GM23338 (cell line): ENCODE data around the gene GPRC5C. TPM values are rescaled to one million over a fixed set of nuclear protein-coding genes. Genes with fewer than 3 reads are reported as not detected.

ENCODE experiments used
- ATAC-seq: fragments of 200-7000 bp; cut with Tn5 transposase; 3 replicates; pipeline ENCODE4 v1.9.1; 2020
- DNase-seq: peaks from one replicate; pipeline ENCODE4 v3.0.0-alpha.2; 2015; ENCODE audit warnings: low spot score
- H2AFZ ChIP-seq: fragments of 200-600 bp; sonication (generic); 2 replicates; pipeline ENCODE4 v1.8.0; 2016; ENCODE audit warnings: antibody characterized with exemption, mild to moderate bottlenecking, moderate library complexity
- H3F3A ChIP-seq: fragments of 200-600 bp; sonication (generic); replicated peaks from 2 replicates; pipeline ENCODE4 v1.8.0; 2017; ENCODE audit warnings: antibody characterized with exemption, mixed run types, low read depth
- H3K27ac ChIP-seq: fragments of 200-600 bp; sonication (generic); 2 replicates; pipeline ENCODE4 v1.6.1; 2016; ENCODE audit warnings: low read depth
- H3K27me3 ChIP-seq: fragments of 200-600 bp; sonication (generic); 2 replicates; pipeline ENCODE4 v1.8.0; 2016; ENCODE audit warnings: mild to moderate bottlenecking, mixed run types, moderate library complexity; ENCODE audit not compliant: insufficient read depth
- H3K36me3 ChIP-seq: fragments of 200-600 bp; sonication (generic); 2 replicates; pipeline ENCODE4 v1.8.0; 2016; ENCODE audit warnings: mild to moderate bottlenecking; ENCODE audit not compliant: insufficient read depth
- H3K4me1 ChIP-seq: fragments of 200-600 bp; sonication (generic); 2 replicates; pipeline ENCODE4 v1.8.0; 2016; ENCODE audit warnings: mild to moderate bottlenecking, moderate library complexity; ENCODE audit not compliant: insufficient read depth
- H3K4me2 ChIP-seq: fragments of 200-600 bp; sonication (generic); 2 replicates; pipeline ENCODE4 v1.7.1; 2017; ENCODE audit warnings: mixed run types
- H3K4me3 ChIP-seq: fragments of 200-600 bp; sonication (generic); 2 replicates; pipeline ENCODE4 v1.6.1; 2016; ENCODE audit warnings: mixed run types
- H3K79me2 ChIP-seq: fragments of 200-600 bp; sonication (generic); replicated peaks from 2 replicates; pipeline ENCODE4 v1.8.0; 2017; ENCODE audit warnings: mild to moderate bottlenecking; ENCODE audit not compliant: insufficient read depth
- H3K9me2 ChIP-seq: fragments of 200-600 bp; sonication (generic); 2 replicates; pipeline ENCODE4 v1.8.0; 2017; ENCODE audit not compliant: insufficient read depth
- H4K20me1 ChIP-seq: fragments of 200-600 bp; sonication (generic); replicated peaks from 2 replicates; pipeline ENCODE4 v1.8.0; 2017; ENCODE audit warnings: mild to moderate bottlenecking; ENCODE audit not compliant: insufficient read depth
- H3K27ac Mint-ChIP-seq: 2 replicates; pipeline ENCODE4 v1.8.0; 2020; ENCODE audit warnings: inconsistent platforms, mild to moderate bottlenecking, moderate library complexity, mixed read lengths
- H3K27me3 Mint-ChIP-seq: 3 replicates; pipeline ENCODE4 v1.8.0; 2022; ENCODE audit warnings: low read depth, mild to moderate bottlenecking, moderate library complexity, mixed read lengths, inconsistent platforms; ENCODE audit not compliant: insufficient read depth, poor library complexity
- H3K36me3 Mint-ChIP-seq: 3 replicates; pipeline ENCODE4 v1.8.0; 2021; ENCODE audit warnings: low read depth, mild to moderate bottlenecking, inconsistent platforms, moderate library complexity, mixed read lengths
- H3K4me1 Mint-ChIP-seq: 3 replicates; pipeline ENCODE4 v1.8.0; 2020; ENCODE audit warnings: mild to moderate bottlenecking, inconsistent platforms, mixed read lengths
- H3K4me3 Mint-ChIP-seq: 3 replicates; pipeline ENCODE4 v1.8.0; 2021; ENCODE audit warnings: moderate library complexity, mild to moderate bottlenecking, inconsistent platforms, mixed read lengths
- H3K9me3 Mint-ChIP-seq: 3 replicates; pipeline ENCODE4 v1.8.0; 2020; ENCODE audit warnings: moderate library complexity, mild to moderate bottlenecking, inconsistent platforms, mixed read lengths
- CREB1 ChIP-seq: fragments of 250-450 bp; sonication (Bioruptor Pico); IDR thresholded peaks from 2 replicates; pipeline ENCODE4 v1.5.0; 2020; ENCODE audit warnings: low read depth, mild to moderate bottlenecking, moderate library complexity
- CTCF ChIP-seq, 2 experiments: fragments of 200-600 bp in 1 of 2; sonication (generic) in 1 of 2; conservative IDR thresholded peaks; 2 replicates each; pipeline versions ENCODE4 v1.5.1 to v1.6.1; 2016 to 2017; ENCODE audit warnings: antibody characterized with exemption in 2 of 2, low read depth in 2 of 2, mild to moderate bottlenecking in 2 of 2, moderate library complexity in 1 of 2
- ETS1 ChIP-seq: IDR thresholded peaks from 2 replicates; pipeline ENCODE4 v1.6.1; 2016; ENCODE audit warnings: antibody characterized with exemption
- JUNB ChIP-seq: IDR thresholded peaks from one replicate; pipeline ENCODE4 v1.6.1; 2016; ENCODE audit warnings: antibody characterized with exemption; ENCODE audit not compliant: unreplicated experiment
- NANOG ChIP-seq: IDR thresholded peaks from 2 replicates; pipeline ENCODE4 v1.6.1; 2016; ENCODE audit warnings: antibody characterized with exemption, borderline replicate concordance
- REST ChIP-seq: IDR thresholded peaks from one replicate; pipeline ENCODE4 v1.6.1; 2018; ENCODE audit warnings: antibody characterized with exemption; ENCODE audit not compliant: unreplicated experiment
- ZNF462 ChIP-seq: fragments of 250-450 bp; sonication (Bioruptor Pico); IDR thresholded peaks from 2 replicates; pipeline ENCODE4 v1.5.0; 2020; ENCODE audit warnings: mild to moderate bottlenecking, moderate library complexity
- polyA plus RNA-seq: library from polyadenylated mRNA; unstranded; fragments of >200 nt; fragmentation: Nextera tagmentation; extraction: Ambion mirVana; gene quantifications from 2 replicates; pipeline ENCODE4 v1.2.1, GENCODE V29; 2016
- total RNA-seq: library from RNA; depleted of rRNA; stranded (reverse); fragments of >200 nt; shearing (Covaris generic); gene quantifications from 2 replicates; pipeline ENCODE4 v1.2.3, GENCODE V29; 2014

GPRC5C gene
- total and polyA plus RNA-seq, 2 experiments from 2014 or later, result 9.0 to 22.4 TPM

GRCh38 chr17:74459622-74460021, 27.7 kb downstream of the GPRC5C start (continued):
- no peak for TF ChIP-seq REST
- no peak for TF ChIP-seq CREB1 (CRISPR knock-in tag)
- no peak for TF ChIP-seq NANOG
- TF ChIP-seq ZNF462, result no peak
- no peak for TF ChIP-seq JUNB

GRCh38 chr17:74460241-74460640, 28.4 kb downstream of the GPRC5C start:
- no peaks in the 10 kb centered on the region for H3K36me3 ChIP-seq
- H2AFZ ChIP-seq, result no peak overlapping the region
- H3K79me2 ChIP-seq, result no peaks in the 10 kb centered on the region
- H3K9me3 Mint-ChIP-seq, result no peaks in the 10 kb centered on the region
- DNase-seq, result no peak
- 0 out of 2 replicates have a peak, but pooled peaks cover 2% of the 10 kb centered on the region for H3K27me3 ChIP-seq
- no peaks in the 10 kb centered on the region for H4K20me1 ChIP-seq
- no peak overlapping the region for H3K27ac Mint-ChIP-seq
- H3K4me1 Mint-ChIP-seq, result peaks cover 16% of the 10 kb centered on the region
- no peak overlapping the region for H3K4me3 Mint-ChIP-seq
- H3K27ac ChIP-seq, result no peak overlapping the region
- H3F3A ChIP-seq, result peaks cover 3% of the 10 kb centered on the region; the same call in 1 of the 2 replicates
- TF ChIP-seq ETS1 (no peak), CTCF (conservative IDR thresholded peaks at IDR 0.05; ENCODE audit: low read depth in 2 of 2) (peak in 1 of 2 experiments; percentile 8; a peak in 1 of 4 replicates)
- peaks cover 2% of the 10 kb centered on the region for H3K27me3 Mint-ChIP-seq
- H3K9me2 ChIP-seq, result no peaks in the 10 kb centered on the region
- ATAC-seq, result no peak
- no peak overlapping the region for H3K4me2 ChIP-seq
- peaks cover 6% of the 10 kb centered on the region for H3K4me1 ChIP-seq
- H3K36me3 Mint-ChIP-seq, result no peaks in the 10 kb centered on the region
- H3K4me3 ChIP-seq, result no peak overlapping the region
